PC-3 (cell line): Measurements from ENCODE around the gene ESRP2. TPM values are rescaled to one million over a fixed set of nuclear protein-coding genes. Genes with fewer than 3 reads are reported as not detected.

ENCODE experiments used
- ATAC-seq: fragments of 200-7000 bp; cut with Tn5 transposase; 2 replicates; pipeline ENCODE4 v1.9.1; 2020; ENCODE audit warnings: mild to moderate bottlenecking, moderate library complexity
- BruUV-seq: library from RNA; stranded (reverse); fragments of 400-500 nt; replicated peaks from 2 replicates; lab custom pipeline; 2021; lab: Mats Ljungman, UMichigan
- CTCF ChIA-PET: fragments of 300-600 bp; sonication (Branson Sonifier 250); formaldehyde crosslinking; loops from one replicate; lab custom pipeline; 2022; ENCODE audit warnings: antibody characterized with exemption; lab: Charles Lee
- POLR2A ChIA-PET: fragments of 300-600 bp; sonication (Branson Sonifier 250); formaldehyde crosslinking; loops from one replicate; lab custom pipeline; 2022; ENCODE audit warnings: antibody characterized with exemption; ENCODE audit not compliant: unreplicated experiment; lab: Charles Lee
- DNase-seq: peaks from one replicate; pipeline ENCODE4 v3.0.0-alpha.2; 2015
- H2AFZ ChIP-seq: fragments of 300-600 bp; sonication (generic); 2 replicates; pipeline ENCODE4 v1.6.0; 2016; ENCODE audit warnings: antibody characterized with exemption, low read length
- H3F3A ChIP-seq: fragments of 300-600 bp; sonication (generic); one replicate; pipeline ENCODE4 v1.6.0; 2017; ENCODE audit warnings: antibody characterized with exemption, low read length, control low read depth, mild to moderate bottlenecking; ENCODE audit not compliant: unreplicated experiment
- H3K27ac ChIP-seq: fragments of 300-600 bp; sonication (generic); 2 replicates; pipeline ENCODE4 v1.5.1; 2016; ENCODE audit warnings: mild to moderate bottlenecking, low read length
- H3K27me3 ChIP-seq: fragments of 300-600 bp; sonication (generic); 2 replicates; pipeline ENCODE4 v1.6.1; 2016; ENCODE audit warnings: low read length, mixed read lengths
- H3K36me3 ChIP-seq: fragments of 300-600 bp; sonication (generic); 2 replicates; pipeline ENCODE4 v1.6.1; 2016; ENCODE audit warnings: low read depth, mixed run types, low read length, mixed read lengths
- H3K4me1 ChIP-seq: fragments of 300-600 bp; sonication (generic); 2 replicates; pipeline ENCODE4 v1.5.1; 2016; ENCODE audit warnings: low read length; ENCODE audit not compliant: insufficient read depth
- H3K4me2 ChIP-seq: fragments of 300-600 bp; sonication (generic); 2 replicates; pipeline ENCODE4 v1.6.0; 2016; ENCODE audit warnings: low read length
- H3K4me3 ChIP-seq: fragments of 300-600 bp; sonication (generic); 2 replicates; pipeline ENCODE4 v1.5.1; 2016; ENCODE audit warnings: mild to moderate bottlenecking, low read length, mixed read lengths
- H3K79me2 ChIP-seq: fragments of 300-600 bp; sonication (generic); 2 replicates; pipeline ENCODE4 v1.6.1; 2017; ENCODE audit warnings: low read length, mixed read lengths
- H3K9ac ChIP-seq: fragments of 300-600 bp; sonication (generic); 2 replicates; pipeline ENCODE4 v1.6.0; 2016; ENCODE audit warnings: mild to moderate bottlenecking, low read length
- H3K9me2 ChIP-seq: fragments of 300-600 bp; sonication (generic); replicated peaks from 2 replicates; pipeline ENCODE4 v1.6.1; 2016; ENCODE audit warnings: mixed run types, low read length, mixed read lengths
- H3K9me3 ChIP-seq: fragments of 300-600 bp; sonication (generic); 2 replicates; pipeline ENCODE4 v1.6.1; 2016; ENCODE audit warnings: low read length, mixed read lengths
- H4K20me1 ChIP-seq: fragments of 300-600 bp; sonication (generic); 2 replicates; pipeline ENCODE4 v1.6.1; 2016; ENCODE audit warnings: low read length, mixed read lengths
- EZH2 ChIP-seq: fragments of 300-600 bp; sonication (generic); IDR thresholded peaks from one replicate; pipeline ENCODE4 v1.6.1; 2017; ENCODE audit warnings: antibody characterized with exemption, mild to moderate bottlenecking, low read length; ENCODE audit not compliant: unreplicated experiment
- EZH2phosphoT487 ChIP-seq: fragments of 300-600 bp; sonication (generic); IDR thresholded peaks from 2 replicates; pipeline ENCODE4 v1.6.1; 2018; ENCODE audit warnings: mild to moderate bottlenecking, antibody characterized with exemption, low read length, borderline replicate concordance
- intact Hi-C: fragments of 100-400 bp; cut with micrococcal nuclease; formaldehyde crosslinking; loops from 2 replicates; pipeline ENCODE4 v1.9.0; 2023
- total RNA-seq: library from RNA; depleted of rRNA; stranded (reverse); fragments of >200 nt; gene quantifications from 2 replicates; pipeline ENCODE4 v1.2.3, GENCODE V29; 2014
- TF ChIP-seq, protein P1 (sequence below): fragments of 300-600 bp; sonication (generic); conservative IDR thresholded peaks from 2 replicates; pipeline ENCODE4 v1.5.1; 2017; ENCODE audit warnings: antibody characterized with exemption, low read depth, mild to moderate bottlenecking, low read length

Gene ESRP2
- total RNA-seq, 1 experiment from 2014 or later = 46.9 TPM

GRCh38 chr16:68194251-68194650 lies 41.7 kb downstream of the ESRP2 start:
- Histone ChIP-seq H2AFZ (no peak overlapping the region), H3K9ac (no peak overlapping the region), H4K20me1 (no peaks in the 10 kb centered on the region), H3K36me3 (no peaks in the 10 kb centered on the region; the same call in 1 of the 2 replicates), H3F3A (no peaks in the 10 kb centered on the region), H3K4me1 (no peaks in the 10 kb centered on the region), H3K4me3 (no peak overlapping the region), H3K27ac (no peak overlapping the region), H3K4me2 (no peak overlapping the region), H3K79me2 (no peaks in the 10 kb centered on the region), H3K27me3 (no peaks in the 10 kb centered on the region), H3K9me2 (no peaks in the 10 kb centered on the region), H3K9me3 (no peaks in the 10 kb centered on the region)
- TF ChIP-seq EZH2phosphoT487 (no peak), EZH2 (no peak)
- TF ChIP-seq, protein P1, sequence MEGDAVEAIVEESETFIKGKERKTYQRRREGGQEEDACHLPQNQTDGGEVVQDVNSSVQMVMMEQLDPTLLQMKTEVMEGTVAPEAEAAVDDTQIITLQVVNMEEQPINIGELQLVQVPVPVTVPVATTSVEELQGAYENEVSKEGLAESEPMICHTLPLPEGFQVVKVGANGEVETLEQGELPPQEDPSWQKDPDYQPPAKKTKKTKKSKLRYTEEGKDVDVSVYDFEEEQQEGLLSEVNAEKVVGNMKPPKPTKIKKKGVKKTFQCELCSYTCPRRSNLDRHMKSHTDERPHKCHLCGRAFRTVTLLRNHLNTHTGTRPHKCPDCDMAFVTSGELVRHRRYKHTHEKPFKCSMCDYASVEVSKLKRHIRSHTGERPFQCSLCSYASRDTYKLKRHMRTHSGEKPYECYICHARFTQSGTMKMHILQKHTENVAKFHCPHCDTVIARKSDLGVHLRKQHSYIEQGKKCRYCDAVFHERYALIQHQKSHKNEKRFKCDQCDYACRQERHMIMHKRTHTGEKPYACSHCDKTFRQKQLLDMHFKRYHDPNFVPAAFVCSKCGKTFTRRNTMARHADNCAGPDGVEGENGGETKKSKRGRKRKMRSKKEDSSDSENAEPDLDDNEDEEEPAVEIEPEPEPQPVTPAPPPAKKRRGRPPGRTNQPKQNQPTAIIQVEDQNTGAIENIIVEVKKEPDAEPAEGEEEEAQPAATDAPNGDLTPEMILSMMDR = no peak
- DNase-seq = no peak
- ATAC-seq = no peak
- ChIA-PET POLR2A (no interaction called here), CTCF (no interaction called here)
- no TSS peak for BruUV-seq
- intact Hi-C loops = no loop called here

GRCh38 chr16:68190736-68191510 lies 45.0 kb downstream of the ESRP2 start:
- POLR2A ChIA-PET = no interaction called here
- BruUV-seq = TSS peak; percentile 37

More at GRCh38 chr16:68190736-68191510, 45.0 kb downstream of the ESRP2 start:
- no peaks in the 10 kb centered on the region for H3K27me3 ChIP-seq
- H2AFZ ChIP-seq = no peak overlapping the region
- H4K20me1 ChIP-seq = no peaks in the 10 kb centered on the region
- no peak overlapping the region for H3K9ac ChIP-seq
- CTCF ChIA-PET = no interaction called here
- ATAC-seq (no peak), DNase-seq (no peak)
- TF ChIP-seq, protein P1 = no peak
- no peak for TF ChIP-seq EZH2phosphoT487
- TF ChIP-seq EZH2 = no peak
- H3K36me3 ChIP-seq = no peaks in the 10 kb centered on the region; the same call in 1 of the 2 replicates
- H3K9me3 ChIP-seq = no peaks in the 10 kb centered on the region
- no peak overlapping the region for H3K27ac ChIP-seq
- no peak overlapping the region for H3K4me2 ChIP-seq
- H3K4me1 ChIP-seq = no peaks in the 10 kb centered on the region
- H3K4me3 ChIP-seq = no peak overlapping the region
- no peaks in the 10 kb centered on the region for H3K9me2 ChIP-seq
- intact Hi-C loops = no loop called here
- H3K79me2 ChIP-seq = no peaks in the 10 kb centered on the region
- H3F3A ChIP-seq = no peaks in the 10 kb centered on the region
